H1 (cell line): Measurements from ENCODE around the gene SLC6A17. TPM values are rescaled to one million over a fixed set of nuclear protein-coding genes. Genes with fewer than 3 reads are reported as not detected.

Source experiments
- BCL11A ChIP-seq, 2 experiments: IDR thresholded peaks; one replicate each; pipeline ENCODE4 v1.6.1; 2011; ENCODE audit warnings: low read depth in 2 of 2, low read length in 2 of 2, mild to moderate bottlenecking in 2 of 2
- CHD7 ChIP-seq: fragments of 300-600 bp; sonication (generic); IDR thresholded peaks from 2 replicates; pipeline ENCODE4 v1.7.1; 2012; ENCODE audit warnings: low read length, moderate library complexity, mild to moderate bottlenecking, inconsistent platforms; ENCODE audit not compliant: insufficient replicate concordance
- CREB1 ChIP-seq: IDR thresholded peaks from 2 replicates; pipeline ENCODE4 v1.6.1; 2012; ENCODE audit warnings: inconsistent platforms
- HDAC2 ChIP-seq, 2 experiments: fragments of 300-600 bp in 1 of 2; sonication (generic) in 1 of 2; IDR thresholded peaks; 2 replicates each; pipeline ENCODE4 v1.6.1; 2011 to 2012; ENCODE audit warnings: low read depth in 2 of 2, low read length in 2 of 2, mild to moderate bottlenecking in 2 of 2, moderate library complexity in 2 of 2, borderline replicate concordance in 1 of 2, inconsistent platforms in 1 of 2
- HDAC6 ChIP-seq: IDR thresholded peaks from one replicate; pipeline ENCODE4 v1.7.1; 2012; ENCODE audit warnings: low read depth, mild to moderate bottlenecking, inconsistent platforms, low read length, moderate library complexity
- KDM1A ChIP-seq: fragments of 200-600, 300-600 bp; sonication (generic); IDR thresholded peaks from 2 replicates; pipeline ENCODE4 v1.7.1; 2016; ENCODE audit warnings: mild to moderate bottlenecking, low read length, borderline replicate concordance
- polyA plus RNA-seq, 7 experiments: library from polyadenylated mRNA; depleted of rRNA in 3 of 7; stranded (reverse) in 5 of 7; unstranded in 2 of 7; fragments of >200 nt in 5 of 7; fragments of 200-250 nt in 2 of 7; gene quantifications; 1 replicate in 5 of 7; 2 replicates in 1 of 7; 4 replicates in 1 of 7; pipeline versions ENCODE4 v1.2.1 to v1.2.3, GENCODE V29; 2011 to 2013; ENCODE audit warnings: missing spikeins in 2 of 7, mixed read lengths in 2 of 7
- total RNA-seq: library from RNA; stranded (reverse); fragmentation: NEBNext Ultra II Directional; extraction: Animal tissue kit (Norgen Biotek cat#: 25700); gene quantifications from 2 replicates; pipeline ENCODE4 v1.2.1, GENCODE V29; 2021

The SLC6A17 gene
- total and polyA plus RNA-seq, 2 of the 8 experiments (the other 6 are each of a cell fraction or from before 2014, with no cell fraction given) = 0.15 to 0.28 TPM

- TF ChIP-seq HDAC2 (IDR thresholded peaks at IDR 0.05; ENCODE audit: borderline replicate concordance in 1 of 2, low read depth in 2 of 2, low read length in 2 of 2) (no peak), CREB1 (no peak), CHD7 (no peak), BCL11A (IDR thresholded peaks at IDR 0.05; ENCODE audit: low read depth in 2 of 2, low read length in 2 of 2) (no peak), HDAC6 (no peak), KDM1A (no peak)
- TF ChIP-seq, all 59 proteins: peak for 0
These were observed 5.9 kb upstream of the SLC6A17 start (continued) for GRCh38 chr1:110144366-110144765.
